HCT116 (cell line): Measurements from ENCODE around the gene RGL4. TPM values are rescaled to one million over a fixed set of nuclear protein-coding genes. Genes with fewer than 3 reads are reported as not detected.

Source experiments
- ATAC-seq: fragments of 200-7000 bp; cut with Tn5 transposase; 2 replicates; pipeline ENCODE4 v1.9.1; 2020; ENCODE audit warnings: mild to moderate bottlenecking, moderate library complexity
- BruUV-seq: library from RNA; stranded (reverse); fragments of 400-500 nt; replicated peaks from 2 replicates; lab custom pipeline; 2021; lab: Mats Ljungman, UMichigan
- CTCF ChIA-PET: fragments of 300-600 bp; sonication (Branson Sonifier 250); formaldehyde crosslinking; loops from one replicate; lab custom pipeline; 2021; ENCODE audit warnings: antibody characterized with exemption; lab: Charles Lee
- POLR2A ChIA-PET: fragments of 300-600, 350-600 bp; sonication (Branson Sonifier 250); formaldehyde crosslinking; loops from one replicate; lab custom pipeline; 2021; ENCODE audit warnings: antibody characterized with exemption; lab: Charles Lee
- RAD21 ChIA-PET, 2 experiments: fragments of 300-600 bp; sonication (Branson Sonifier 250); formaldehyde crosslinking; loops; one replicate each; lab custom pipeline; 2023; ENCODE audit warnings: low total read pairs in 2 of 2; ENCODE audit not compliant: uncharacterized antibody in 2 of 2, unreplicated experiment in 2 of 2, low non-redundant PET in 1 of 2; lab: Charles Lee
- DNase-seq: peaks from one replicate; pipeline ENCODE4 v3.0.0-alpha.2; 2010; ENCODE audit warnings: low read depth, low spot score
- H2AFZ ChIP-seq: fragments of 200-600 bp; shearing (Covaris generic), sonication (generic); 2 replicates; pipeline ENCODE4 v1.6.1; 2017; ENCODE audit warnings: low read depth, mixed run types, mixed read lengths, antibody characterized with exemption, low read length; ENCODE audit not compliant: poor library complexity, severe bottlenecking
- H3K27ac ChIP-seq: 2 replicates; pipeline ENCODE4 v1.5.1; 2012; ENCODE audit warnings: low read depth, low read length
- H3K27me3 ChIP-seq: fragments of 200-600 bp; sonication (generic); 2 replicates; pipeline ENCODE4 v1.6.1; 2016; ENCODE audit warnings: mixed run types, low read length, mixed read lengths; ENCODE audit not compliant: insufficient read depth
- H3K36me3 ChIP-seq, 2 experiments: fragments of 200-500 bp in 1 of 2; fragments of 200-600 bp in 1 of 2; sonication (Bioruptor generic) in 1 of 2; sonication (generic) in 1 of 2; 2 replicates each; pipeline versions ENCODE4 v1.5.1 to v1.6.1; 2014 to 2016; ENCODE audit warnings: low read length in 2 of 2, inconsistent platforms in 1 of 2, mixed read lengths in 1 of 2, mixed run types in 1 of 2; ENCODE audit not compliant: insufficient read depth in 2 of 2, control insufficient read depth in 1 of 2
- H3K4me1 ChIP-seq, 2 experiments: fragments of 200-600 bp in 1 of 2; sonication (generic) in 1 of 2; 2 replicates each; pipeline versions ENCODE4 v1.5.1 to v1.6.1; 2012 to 2017; ENCODE audit warnings: low read length in 2 of 2, inconsistent platforms in 1 of 2, mild to moderate bottlenecking in 1 of 2, mixed read lengths in 1 of 2, mixed run types in 1 of 2, moderate library complexity in 1 of 2; ENCODE audit not compliant: insufficient read depth in 2 of 2, control insufficient read depth in 1 of 2
- H3K4me2 ChIP-seq: fragments of 200-600 bp; sonication (generic); 2 replicates; pipeline ENCODE4 v1.6.1; 2017; ENCODE audit warnings: mixed run types, low read length, mixed read lengths
- H3K4me3 ChIP-seq, 2 experiments: fragments of 200-600 bp in 1 of 2; sonication (generic) in 1 of 2; replicated peaks in 1 of 2; 2 replicates each; pipeline ENCODE4 v1.5.1; 2011 to 2016; ENCODE audit warnings: low read length in 2 of 2, control low read depth in 1 of 2, low read depth in 1 of 2, mild to moderate bottlenecking in 1 of 2, mixed read lengths in 1 of 2, mixed run types in 1 of 2
- H3K79me2 ChIP-seq: fragments of 200-600 bp; sonication (generic); 2 replicates; pipeline ENCODE4 v1.6.1; 2017; ENCODE audit warnings: mild to moderate bottlenecking, mixed run types, low read length, moderate library complexity, mixed read lengths; ENCODE audit not compliant: insufficient read depth
- H3K9ac ChIP-seq: fragments of 200-600 bp; sonication (generic); 2 replicates; pipeline ENCODE4 v1.6.1; 2016; ENCODE audit warnings: low read length, mixed read lengths
- H3K9me2 ChIP-seq: fragments of 200-600 bp; sonication (generic), shearing (Covaris generic); 2 replicates; pipeline ENCODE4 v1.6.1; 2017; ENCODE audit warnings: mixed run types, mild to moderate bottlenecking, moderate library complexity; ENCODE audit not compliant: insufficient read depth
- H3K9me3 ChIP-seq, 2 experiments: fragments of 200-500 bp in 1 of 2; fragments of 200-600 bp in 1 of 2; sonication (Bioruptor generic) in 1 of 2; sonication (generic) in 1 of 2; 2 replicates each; pipeline ENCODE4 v1.6.1; 2014 to 2017; ENCODE audit warnings: low read length in 2 of 2, mixed read lengths in 2 of 2, inconsistent platforms in 1 of 2, low read depth in 1 of 2, mild to moderate bottlenecking in 1 of 2, mixed run types in 1 of 2, moderate library complexity in 1 of 2; ENCODE audit not compliant: control insufficient read depth in 1 of 2, insufficient read depth in 1 of 2
- H4K20me1 ChIP-seq: fragments of 200-600 bp; sonication (generic), shearing (Covaris generic); 2 replicates; pipeline ENCODE4 v1.6.1; 2017; ENCODE audit warnings: mixed run types, mild to moderate bottlenecking, moderate library complexity; ENCODE audit not compliant: insufficient read depth
- CBX3 ChIP-seq: IDR thresholded peaks from 2 replicates; pipeline ENCODE4 v1.6.1; 2012; ENCODE audit warnings: low read depth
- ELF1 ChIP-seq: IDR thresholded peaks from 2 replicates; pipeline ENCODE4 v1.6.1; 2012; ENCODE audit warnings: low read depth, borderline replicate concordance
- EZH2 ChIP-seq: fragments of 200-600 bp; sonication (generic); IDR thresholded peaks from 2 replicates; pipeline ENCODE4 v1.6.1; 2017; ENCODE audit warnings: antibody characterized with exemption, mixed run types
- EZH2phosphoT487 ChIP-seq: fragments of 200-600 bp; IDR thresholded peaks from 2 replicates; pipeline ENCODE4 v1.6.1; 2018; ENCODE audit warnings: antibody characterized with exemption, borderline replicate concordance
- FOSL1 ChIP-seq: IDR thresholded peaks from 2 replicates; pipeline ENCODE4 v1.6.1; 2012; ENCODE audit warnings: low read depth
- JUND ChIP-seq: IDR thresholded peaks from 2 replicates; pipeline ENCODE4 v1.6.1; 2012
- POLR2A ChIP-seq: IDR thresholded peaks from 2 replicates; pipeline ENCODE4 v1.7.0; 2011; ENCODE audit warnings: borderline replicate concordance; ENCODE audit not compliant: insufficient read depth, insufficient read length; ENCODE audit errors: extremely low read depth
- POLR2AphosphoS5 ChIP-seq: IDR thresholded peaks from 2 replicates; pipeline ENCODE4 v1.6.1; 2011; ENCODE audit warnings: mild to moderate bottlenecking, low read depth, low read length, moderate library complexity
- RAD21 ChIP-seq: IDR thresholded peaks from 2 replicates; pipeline ENCODE4 v1.6.1; 2012; ENCODE audit warnings: low read depth, mild to moderate bottlenecking
- SIN3A ChIP-seq: IDR thresholded peaks from 2 replicates; pipeline ENCODE4 v1.6.1; 2012; ENCODE audit warnings: low read depth
- SP1 ChIP-seq: IDR thresholded peaks from 2 replicates; pipeline ENCODE4 v1.6.1; 2012; ENCODE audit warnings: low read depth
- YY1 ChIP-seq: IDR thresholded peaks from 2 replicates; pipeline ENCODE4 v1.6.1; 2011; ENCODE audit warnings: low read length, low read depth, moderate library complexity, mild to moderate bottlenecking; ENCODE audit not compliant: insufficient replicate concordance; ENCODE audit errors: extremely low read depth
- ZFX ChIP-seq: fragments of 450-650 bp; IDR thresholded peaks from 2 replicates; pipeline ENCODE4 v1.6.1; 2017
- ZNF274 ChIP-seq: fragments of 200-500 bp; sonication (Bioruptor generic); IDR thresholded peaks from 2 replicates; pipeline ENCODE4 v1.6.1; 2014; ENCODE audit warnings: mild to moderate bottlenecking, low read depth, low read length, inconsistent platforms
- intact Hi-C: fragments of 100-400 bp; cut with micrococcal nuclease; formaldehyde crosslinking; loops from 2 replicates; pipeline ENCODE4 v1.10.0; 2022
- total RNA-seq: library from RNA; stranded (reverse); gene quantifications from one replicate; pipeline ENCODE4 v1.2.1, GENCODE V29; 2021; ENCODE audit not compliant: unreplicated experiment
- TF ChIP-seq, protein P1 (sequence below): IDR thresholded peaks from 2 replicates; pipeline ENCODE4 v1.6.1; 2012; ENCODE audit warnings: low read depth
- TF ChIP-seq, protein P2 (sequence below), 3 experiments: fragments of 200-600 bp in 1 of 3; sonication (generic) in 1 of 3; IDR thresholded peaks in 2 of 3; conservative IDR thresholded peaks in 1 of 3; 2 replicates each; pipeline ENCODE4 v1.5.1; 2012 to 2017; ENCODE audit warnings: low read depth in 2 of 3, low read length in 2 of 3, antibody characterized with exemption in 1 of 3, borderline replicate concordance in 1 of 3, control low read depth in 1 of 3, mild to moderate bottlenecking in 1 of 3, mixed read lengths in 1 of 3, mixed run types in 1 of 3, moderate library complexity in 1 of 3; ENCODE audit not compliant: insufficient read depth in 1 of 3

Gene RGL4
- total RNA-seq, 1 experiment from 2014 or later, result not detected

DNA sequence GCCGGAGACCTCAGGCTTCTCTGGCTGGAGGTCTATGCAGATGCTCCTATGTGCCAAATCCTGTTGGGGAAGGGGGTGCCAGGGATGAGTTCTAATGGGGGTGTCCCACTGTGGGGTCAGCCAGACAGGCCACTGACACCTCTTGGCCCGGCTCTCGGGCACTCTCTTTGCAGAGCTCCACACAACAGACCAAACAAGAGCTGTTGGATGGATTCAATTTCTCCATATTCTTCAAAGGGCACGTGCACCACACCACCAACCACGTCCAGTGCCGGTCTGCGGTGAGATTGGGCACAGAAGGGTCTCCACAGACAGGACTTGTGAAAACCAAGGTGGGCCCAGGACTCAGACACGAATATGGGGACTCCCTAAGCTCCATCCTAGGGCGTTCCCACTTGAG, 2.2 kb upstream of the RGL4 start:
- POLR2A ChIA-PET, result no interaction called here
- Histone ChIP-seq H3K79me2 (no peaks in the 10 kb centered on the region), H3K4me1 (peaks cover 0 to 8% of the 10 kb centered on the region in 2 experiments; a peak in 1 of 4 replicates), H3K9me3 (no peaks in the 10 kb centered on the region), H3K9ac (no peak overlapping the region), H3K36me3 (peaks cover 2 to 8% of the 10 kb centered on the region in 2 experiments; a peak in 3 of 4 replicates), H3K4me3 (no peak overlapping the region), H3K9me2 (no peaks in the 10 kb centered on the region), H4K20me1 (no peaks in the 10 kb centered on the region)
- no peak for DNase-seq
- no TSS peak for BruUV-seq
- CTCF ChIA-PET, result no interaction called here
- TF ChIP-seq ZFX, result no peak
- TF ChIP-seq, protein P1, sequence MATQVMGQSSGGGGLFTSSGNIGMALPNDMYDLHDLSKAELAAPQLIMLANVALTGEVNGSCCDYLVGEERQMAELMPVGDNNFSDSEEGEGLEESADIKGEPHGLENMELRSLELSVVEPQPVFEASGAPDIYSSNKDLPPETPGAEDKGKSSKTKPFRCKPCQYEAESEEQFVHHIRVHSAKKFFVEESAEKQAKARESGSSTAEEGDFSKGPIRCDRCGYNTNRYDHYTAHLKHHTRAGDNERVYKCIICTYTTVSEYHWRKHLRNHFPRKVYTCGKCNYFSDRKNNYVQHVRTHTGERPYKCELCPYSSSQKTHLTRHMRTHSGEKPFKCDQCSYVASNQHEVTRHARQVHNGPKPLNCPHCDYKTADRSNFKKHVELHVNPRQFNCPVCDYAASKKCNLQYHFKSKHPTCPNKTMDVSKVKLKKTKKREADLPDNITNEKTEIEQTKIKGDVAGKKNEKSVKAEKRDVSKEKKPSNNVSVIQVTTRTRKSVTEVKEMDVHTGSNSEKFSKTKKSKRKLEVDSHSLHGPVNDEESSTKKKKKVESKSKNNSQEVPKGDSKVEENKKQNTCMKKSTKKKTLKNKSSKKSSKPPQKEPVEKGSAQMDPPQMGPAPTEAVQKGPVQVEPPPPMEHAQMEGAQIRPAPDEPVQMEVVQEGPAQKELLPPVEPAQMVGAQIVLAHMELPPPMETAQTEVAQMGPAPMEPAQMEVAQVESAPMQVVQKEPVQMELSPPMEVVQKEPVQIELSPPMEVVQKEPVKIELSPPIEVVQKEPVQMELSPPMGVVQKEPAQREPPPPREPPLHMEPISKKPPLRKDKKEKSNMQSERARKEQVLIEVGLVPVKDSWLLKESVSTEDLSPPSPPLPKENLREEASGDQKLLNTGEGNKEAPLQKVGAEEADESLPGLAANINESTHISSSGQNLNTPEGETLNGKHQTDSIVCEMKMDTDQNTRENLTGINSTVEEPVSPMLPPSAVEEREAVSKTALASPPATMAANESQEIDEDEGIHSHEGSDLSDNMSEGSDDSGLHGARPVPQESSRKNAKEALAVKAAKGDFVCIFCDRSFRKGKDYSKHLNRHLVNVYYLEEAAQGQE, result no peak
- no peak for TF ChIP-seq YY1
- TF ChIP-seq POLR2A, result no peak
- TF ChIP-seq, protein P2, sequence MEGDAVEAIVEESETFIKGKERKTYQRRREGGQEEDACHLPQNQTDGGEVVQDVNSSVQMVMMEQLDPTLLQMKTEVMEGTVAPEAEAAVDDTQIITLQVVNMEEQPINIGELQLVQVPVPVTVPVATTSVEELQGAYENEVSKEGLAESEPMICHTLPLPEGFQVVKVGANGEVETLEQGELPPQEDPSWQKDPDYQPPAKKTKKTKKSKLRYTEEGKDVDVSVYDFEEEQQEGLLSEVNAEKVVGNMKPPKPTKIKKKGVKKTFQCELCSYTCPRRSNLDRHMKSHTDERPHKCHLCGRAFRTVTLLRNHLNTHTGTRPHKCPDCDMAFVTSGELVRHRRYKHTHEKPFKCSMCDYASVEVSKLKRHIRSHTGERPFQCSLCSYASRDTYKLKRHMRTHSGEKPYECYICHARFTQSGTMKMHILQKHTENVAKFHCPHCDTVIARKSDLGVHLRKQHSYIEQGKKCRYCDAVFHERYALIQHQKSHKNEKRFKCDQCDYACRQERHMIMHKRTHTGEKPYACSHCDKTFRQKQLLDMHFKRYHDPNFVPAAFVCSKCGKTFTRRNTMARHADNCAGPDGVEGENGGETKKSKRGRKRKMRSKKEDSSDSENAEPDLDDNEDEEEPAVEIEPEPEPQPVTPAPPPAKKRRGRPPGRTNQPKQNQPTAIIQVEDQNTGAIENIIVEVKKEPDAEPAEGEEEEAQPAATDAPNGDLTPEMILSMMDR (IDR thresholded peaks at IDR 0.05 in 2 of 3, conservative IDR thresholded peaks at IDR 0.05 in 1 of 3; ENCODE audit: borderline replicate concordance in 1 of 3, insufficient read depth in 1 of 3, low read depth in 2 of 3, low read length in 2 of 3), result no peak
- TF ChIP-seq ELF1, result no peak
- no peak for TF ChIP-seq FOSL1
- TF ChIP-seq EZH2phosphoT487, result no peak
- TF ChIP-seq RAD21, result no peak
- no peak for TF ChIP-seq ZNF274
- no peak for TF ChIP-seq EZH2
- no peak for TF ChIP-seq POLR2AphosphoS5
- TF ChIP-seq JUND, result no peak
- TF ChIP-seq SIN3A, result no peak
- no peak for TF ChIP-seq CBX3
- no peak for TF ChIP-seq SP1
- TF ChIP-seq, all 23 proteins: peak for 0
- Histone ChIP-seq H3K27ac (no peak overlapping the region), H2AFZ (no peak overlapping the region), H3K27me3 (no peaks in the 10 kb centered on the region), H3K4me2 (no peak overlapping the region)
- no peak for ATAC-seq
- intact Hi-C loops, result no loop called here
- RAD21 ChIA-PET, result no interaction called here
